Hematopoietic multipotent progenitor cell treated with erythropoietin and hydrocortisone succinate and interleukin-3 and kit ligand, for 15 days (in vitro differentiated cells): ENCODE data around the gene GOLGA6L25.
"Not testable (repeated sequence)": the region's sequence is repeated elsewhere in the genome, so short reads cannot be mapped to it uniquely, and the experiment has no call there.

Source experiments
- DNase-seq: peaks from one replicate; pipeline ENCODE4 v3.0.0-alpha.2; 2015; ENCODE audit warnings: low spot score

GOLGA6L25 gene

GRCh38 chr15:28553268-28553667 is at the start of gene GOLGA6L25:
Gene GOLGA6L25 (plus strand): TSS chr15:28553568. CDS start chr15:28553629, 61 bp downstream.
- DNase-seq = not testable (repeated sequence)

GRCh38 chr15:28508217-28508889 is 45.0 kb upstream of the GOLGA6L25 start:
- not testable (repeated sequence) for DNase-seq

GRCh38 chr15:28514128-28514527 is 39.2 kb upstream of the GOLGA6L25 start:
- DNase-seq = not testable (repeated sequence)

- not testable (repeated sequence) for DNase-seq
Measured at GRCh38 chr15:28515208-28515607, 38.2 kb upstream of the GOLGA6L25 start.

GRCh38 chr15:28532954-28533353 is 20.4 kb upstream of the GOLGA6L25 start, which contains the start of gene GOLGA8G:
Gene GOLGA8G (minus strand): TSS chr15:28532971. CDS start chr15:28532909, 62 bp downstream.
- not testable (repeated sequence) for DNase-seq

- DNase-seq = not testable (repeated sequence)
Measured at GRCh38 chr15:28573351-28573750, 20.0 kb downstream of the GOLGA6L25 start.

- DNase-seq = not testable (repeated sequence)
Measured at GRCh38 chr15:28588977-28589606, 35.7 kb downstream of the GOLGA6L25 start.

- DNase-seq = not testable (repeated sequence)
Measured at GRCh38 chr15:28589769-28590168, 36.4 kb downstream of the GOLGA6L25 start.

- DNase-seq = not testable (repeated sequence)
Measured at GRCh38 chr15:28592395-28592794, 39.0 kb downstream of the GOLGA6L25 start.

GRCh38 chr15:28593424-28594129 is 40.2 kb downstream of the GOLGA6L25 start:
- DNase-seq = not testable (repeated sequence)

- DNase-seq = not testable (repeated sequence)
Measured at GRCh38 chr15:28597471-28597870, 44.1 kb downstream of the GOLGA6L25 start.

GRCh38 chr15:28598209-28598608 is 44.8 kb downstream of the GOLGA6L25 start:
- DNase-seq = not testable (repeated sequence)

- not testable (repeated sequence) for DNase-seq
Measured at GRCh38 chr15:28602152-28602551, 48.8 kb downstream of the GOLGA6L25 start.
